ENCODE data around the gene MBP. TPM values are rescaled to one million over a fixed set of nuclear protein-coding genes. Genes with fewer than 3 reads are reported as not detected.

Gene MBP
- total RNA-seq, 1 experiment from 2014 or later, result 88.8 TPM

DNA sequence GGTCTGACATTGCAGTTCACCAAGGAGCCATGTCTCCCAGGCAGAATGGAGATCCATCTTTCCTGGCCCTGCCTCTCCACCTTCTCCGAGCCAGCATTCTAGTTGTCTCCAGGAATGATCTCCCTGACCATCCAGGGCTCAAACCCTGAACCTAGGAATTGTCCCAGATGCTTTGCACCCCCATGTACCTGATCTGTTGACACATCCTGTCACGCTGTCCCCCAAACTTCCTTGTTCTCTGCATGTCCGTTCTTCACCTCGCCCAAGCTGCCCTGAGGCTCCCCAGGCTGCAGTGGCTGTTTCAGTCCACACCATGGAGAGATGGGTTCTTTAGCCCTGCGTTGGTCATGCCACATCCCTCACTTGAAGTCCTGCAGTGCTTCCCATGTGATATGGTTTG is 7.0 kb upstream of the MBP start:
- TF ChIP-seq POLR2AphosphoS5 (IDR thresholded peaks at IDR 0.05; ENCODE audit: low read depth, low read length) (no peak), TCF7L2 (IDR thresholded peaks at IDR 0.05; ENCODE audit: low read depth, low read length) (no peak), SIN3A (IDR thresholded peaks at IDR 0.05; ENCODE audit: borderline replicate concordance, insufficient read depth, low read depth, low read length) (no peak)
- TF ChIP-seq, protein P1, sequence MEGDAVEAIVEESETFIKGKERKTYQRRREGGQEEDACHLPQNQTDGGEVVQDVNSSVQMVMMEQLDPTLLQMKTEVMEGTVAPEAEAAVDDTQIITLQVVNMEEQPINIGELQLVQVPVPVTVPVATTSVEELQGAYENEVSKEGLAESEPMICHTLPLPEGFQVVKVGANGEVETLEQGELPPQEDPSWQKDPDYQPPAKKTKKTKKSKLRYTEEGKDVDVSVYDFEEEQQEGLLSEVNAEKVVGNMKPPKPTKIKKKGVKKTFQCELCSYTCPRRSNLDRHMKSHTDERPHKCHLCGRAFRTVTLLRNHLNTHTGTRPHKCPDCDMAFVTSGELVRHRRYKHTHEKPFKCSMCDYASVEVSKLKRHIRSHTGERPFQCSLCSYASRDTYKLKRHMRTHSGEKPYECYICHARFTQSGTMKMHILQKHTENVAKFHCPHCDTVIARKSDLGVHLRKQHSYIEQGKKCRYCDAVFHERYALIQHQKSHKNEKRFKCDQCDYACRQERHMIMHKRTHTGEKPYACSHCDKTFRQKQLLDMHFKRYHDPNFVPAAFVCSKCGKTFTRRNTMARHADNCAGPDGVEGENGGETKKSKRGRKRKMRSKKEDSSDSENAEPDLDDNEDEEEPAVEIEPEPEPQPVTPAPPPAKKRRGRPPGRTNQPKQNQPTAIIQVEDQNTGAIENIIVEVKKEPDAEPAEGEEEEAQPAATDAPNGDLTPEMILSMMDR (IDR thresholded peaks at IDR 0.05), result no peak
- TF ChIP-seq, protein P2, sequence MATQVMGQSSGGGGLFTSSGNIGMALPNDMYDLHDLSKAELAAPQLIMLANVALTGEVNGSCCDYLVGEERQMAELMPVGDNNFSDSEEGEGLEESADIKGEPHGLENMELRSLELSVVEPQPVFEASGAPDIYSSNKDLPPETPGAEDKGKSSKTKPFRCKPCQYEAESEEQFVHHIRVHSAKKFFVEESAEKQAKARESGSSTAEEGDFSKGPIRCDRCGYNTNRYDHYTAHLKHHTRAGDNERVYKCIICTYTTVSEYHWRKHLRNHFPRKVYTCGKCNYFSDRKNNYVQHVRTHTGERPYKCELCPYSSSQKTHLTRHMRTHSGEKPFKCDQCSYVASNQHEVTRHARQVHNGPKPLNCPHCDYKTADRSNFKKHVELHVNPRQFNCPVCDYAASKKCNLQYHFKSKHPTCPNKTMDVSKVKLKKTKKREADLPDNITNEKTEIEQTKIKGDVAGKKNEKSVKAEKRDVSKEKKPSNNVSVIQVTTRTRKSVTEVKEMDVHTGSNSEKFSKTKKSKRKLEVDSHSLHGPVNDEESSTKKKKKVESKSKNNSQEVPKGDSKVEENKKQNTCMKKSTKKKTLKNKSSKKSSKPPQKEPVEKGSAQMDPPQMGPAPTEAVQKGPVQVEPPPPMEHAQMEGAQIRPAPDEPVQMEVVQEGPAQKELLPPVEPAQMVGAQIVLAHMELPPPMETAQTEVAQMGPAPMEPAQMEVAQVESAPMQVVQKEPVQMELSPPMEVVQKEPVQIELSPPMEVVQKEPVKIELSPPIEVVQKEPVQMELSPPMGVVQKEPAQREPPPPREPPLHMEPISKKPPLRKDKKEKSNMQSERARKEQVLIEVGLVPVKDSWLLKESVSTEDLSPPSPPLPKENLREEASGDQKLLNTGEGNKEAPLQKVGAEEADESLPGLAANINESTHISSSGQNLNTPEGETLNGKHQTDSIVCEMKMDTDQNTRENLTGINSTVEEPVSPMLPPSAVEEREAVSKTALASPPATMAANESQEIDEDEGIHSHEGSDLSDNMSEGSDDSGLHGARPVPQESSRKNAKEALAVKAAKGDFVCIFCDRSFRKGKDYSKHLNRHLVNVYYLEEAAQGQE (IDR thresholded peaks at IDR 0.05; ENCODE audit: insufficient read depth in 1 of 2, low read depth in 2 of 2, low read length in 1 of 2), result no peak
- H3K9me3 ChIP-seq (ENCODE audit: control insufficient read depth, insufficient read depth, low read depth, low read length), result no peaks in the 10 kb centered on the region; the same call in 1 of the 2 replicates
- DNase-seq (ENCODE audit: low read depth, low spot score) (no peak), ATAC-seq (no peak)
- H3K4me3 ChIP-seq (ENCODE audit: low read depth in 2 of 2, low read length in 2 of 2), result no peak overlapping the region
- ChIA-PET POLR2A (no interaction called here), CTCF (no interaction called here)
- no peaks in the 10 kb centered on the region for H3K27me3 ChIP-seq (ENCODE audit: control insufficient read depth, insufficient read depth, low read length)
- in situ Hi-C loops (cut with HindIII; ENCODE audit: low pct_unique_long_range_greater_than_20kb, low sequenced_read_pairs) (no loop called here), intact Hi-C loops (cut with micrococcal nuclease; ENCODE audit: unreplicated experiment) (no loop called here)
- no TSS peak for BruUV-seq (replicated peaks)
- no peak overlapping the region for H3K27ac ChIP-seq (ENCODE audit: low read length)
- no peaks in the 10 kb centered on the region for H3K36me3 ChIP-seq (ENCODE audit: control insufficient read depth, insufficient read depth, low read length)
- H3K4me1 ChIP-seq (ENCODE audit: control insufficient read depth, insufficient read depth, low read length), result no peaks in the 10 kb centered on the region; the same call in 1 of the 2 replicates

DNA sequence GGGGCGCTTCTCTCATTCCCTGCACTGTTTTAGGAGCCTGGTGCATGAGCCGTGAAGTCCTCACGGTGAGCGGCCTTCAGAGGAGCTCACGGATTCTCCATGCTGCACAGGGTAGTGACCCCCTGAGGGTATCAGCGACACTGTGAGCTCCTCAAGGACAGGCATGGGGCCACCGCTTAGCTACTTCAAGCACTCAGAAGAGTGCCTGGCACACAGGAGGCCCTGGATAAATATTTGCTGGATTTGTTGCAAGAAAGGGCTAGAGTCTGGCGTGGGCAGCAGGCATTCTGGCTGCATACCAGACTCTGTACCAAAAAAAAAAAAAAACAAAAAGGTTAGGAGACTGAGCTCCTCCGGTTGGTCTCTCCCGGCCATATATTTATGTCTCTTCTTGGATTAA is 5.7 kb upstream of the MBP start:
- ChIA-PET CTCF (no interaction called here), POLR2A (interaction anchor here (0.6 kb wide), 1 partner anchor 43 kb away, joined by 5 read pairs; no protein-coding TSS in a partner anchor)
- no peaks in the 10 kb centered on the region; the same call in 1 of the 2 replicates for H3K9me3 ChIP-seq (ENCODE audit: control insufficient read depth, insufficient read depth, low read depth, low read length)
- in situ Hi-C loops (cut with HindIII; ENCODE audit: low pct_unique_long_range_greater_than_20kb, low sequenced_read_pairs), result no loop called here
- TF ChIP-seq, protein P1 (IDR thresholded peaks at IDR 0.05), result no peak
- TF ChIP-seq TCF7L2 (IDR thresholded peaks at IDR 0.05; ENCODE audit: low read depth, low read length), result no peak
- no peak for TF ChIP-seq POLR2AphosphoS5 (IDR thresholded peaks at IDR 0.05; ENCODE audit: low read depth, low read length)
- TF ChIP-seq, protein P2 (IDR thresholded peaks at IDR 0.05; ENCODE audit: insufficient read depth in 1 of 2, low read depth in 2 of 2, low read length in 1 of 2), result no peak
- TF ChIP-seq SIN3A (IDR thresholded peaks at IDR 0.05; ENCODE audit: borderline replicate concordance, insufficient read depth, low read depth, low read length), result no peak
- no peak for ATAC-seq
- no peaks in the 10 kb centered on the region for H3K27me3 ChIP-seq (ENCODE audit: control insufficient read depth, insufficient read depth, low read length)
- H3K4me1 ChIP-seq (ENCODE audit: control insufficient read depth, insufficient read depth, low read length), result peaks cover 13% of the 10 kb centered on the region
- no peak overlapping the region for H3K27ac ChIP-seq (ENCODE audit: low read length)
- H3K36me3 ChIP-seq (ENCODE audit: control insufficient read depth, insufficient read depth, low read length), result no peaks in the 10 kb centered on the region
- no peak for DNase-seq (ENCODE audit: low read depth, low spot score)
- no TSS peak for BruUV-seq (replicated peaks)
- intact Hi-C loops (cut with micrococcal nuclease; ENCODE audit: unreplicated experiment), result no loop called here
- H3K4me3 ChIP-seq (ENCODE audit: low read depth in 2 of 2, low read length in 2 of 2), result no peak overlapping the region
